Gastroesophageal sphincter (tissue), 3 donors: ENCODE measurements around the gene AGFG2.

Experiments
- CTCF ChIP-seq, 4 experiments: fragments of 200-600 bp in 2 of 4; fragments of 450-650 bp in 2 of 4; sonication (generic) in 1 of 4; IDR thresholded peaks; one replicate each; pipeline ENCODE4 v1.5.1; 2017 to 2019; ENCODE audit warnings: antibody characterized with exemption in 4 of 4, mild to moderate bottlenecking in 2 of 4, moderate library complexity in 2 of 4
- EP300 ChIP-seq: sonication (generic); formaldehyde crosslinking; IDR thresholded peaks from one replicate; pipeline ENCODE4 v1.6.1; 2017; ENCODE audit warnings: antibody characterized with exemption, mild to moderate bottlenecking
- POLR2A ChIP-seq, 2 donors: fragments of 450-650 bp; IDR thresholded peaks; one replicate each; pipeline ENCODE4 v1.6.1; 2017; ENCODE audit warnings: antibody characterized with exemption in 2 of 2, mild to moderate bottlenecking in 2 of 2, moderate library complexity in 1 of 2

GRCh38 chr7:100516135-100516812 is 22.7 kb upstream of the AGFG2 start:
- TF ChIP-seq CTCF (IDR thresholded peaks at IDR 0.05) (no peak), POLR2A (IDR thresholded peaks at IDR 0.05) (no peak), EP300 (no peak)
